B cell (primary cell): Measurements from ENCODE around the gene STH. TPM values are rescaled to one million over a fixed set of nuclear protein-coding genes. Genes with fewer than 3 reads are reported as not detected.

ENCODE experiments used
- ATAC-seq: fragments of 200-7000 bp; cut with Tn5 transposase; one replicate; pipeline ENCODE4 v1.10.0; 2021; ENCODE audit warnings: low read depth, mild to moderate bottlenecking, moderate number of reproducible peaks, moderate library complexity
- CTCF ChIA-PET: fragments of 350-600 bp; sonication (Branson Sonifier 250); formaldehyde crosslinking; loops from one replicate; lab custom pipeline; 2021; ENCODE audit warnings: antibody characterized with exemption, inconsistent platforms; lab: Charles Lee
- POLR2A ChIA-PET: fragments of 350-600 bp; sonication (Branson Sonifier 250); formaldehyde crosslinking; loops from one replicate; lab custom pipeline; 2021; ENCODE audit warnings: antibody characterized with exemption; lab: Charles Lee
- DNase-seq: peaks from one replicate; pipeline ENCODE4 v3.0.0; 2013
- H2AFZ ChIP-seq: 2 replicates; pipeline ENCODE4 v1.6.1; 2012; ENCODE audit warnings: mild to moderate bottlenecking, low read depth, low read length; ENCODE audit not compliant: insufficient read depth, poor library complexity, severe bottlenecking
- H3K27ac ChIP-seq, 2 donors: 1 replicate in 1 of 2; 2 replicates in 1 of 2; pipeline ENCODE4 v1.5.1; 2012 to 2013; ENCODE audit warnings: low read length in 2 of 2, mild to moderate bottlenecking in 2 of 2, moderate library complexity in 1 of 2
- H3K27me3 ChIP-seq, 4 experiments: fragments of 200-600 bp in 1 of 4; sonication (generic) in 1 of 4; replicated peaks in 1 of 4; 1 replicate in 2 of 4; 2 replicates in 2 of 4; pipeline versions ENCODE4 v1.6.1 to v1.7.0; 2013 to 2016; ENCODE audit warnings: low read length in 3 of 4, mild to moderate bottlenecking in 2 of 4, mixed read lengths in 1 of 4, moderate library complexity in 1 of 4; ENCODE audit not compliant: insufficient read depth in 4 of 4, control insufficient read depth in 3 of 4; ENCODE audit errors: control extremely low read depth in 1 of 4
- H3K36me3 ChIP-seq, 2 experiments: replicated peaks in 1 of 2; 1 replicate in 1 of 2; 2 replicates in 1 of 2; pipeline versions ENCODE4 v1.6.1 to v1.7.1; 2013; ENCODE audit warnings: low read length in 1 of 2; ENCODE audit not compliant: insufficient read depth in 2 of 2, control insufficient read depth in 1 of 2; ENCODE audit errors: control extremely low read depth in 1 of 2, extremely low read depth in 1 of 2
- H3K4me1 ChIP-seq, 2 donors: fragments of 200-600 bp in 1 of 2; sonication (generic) in 1 of 2; 1 replicate in 1 of 2; 2 replicates in 1 of 2; pipeline versions ENCODE4 v1.5.1 to v1.6.1; 2013 to 2017; ENCODE audit warnings: low read length in 2 of 2; ENCODE audit not compliant: control insufficient read depth in 2 of 2, insufficient read depth in 2 of 2
- H3K4me2 ChIP-seq: replicated peaks from 2 replicates; pipeline ENCODE3; 2012; ENCODE audit warnings: mild to moderate bottlenecking, low read depth, low read length; ENCODE audit not compliant: poor library complexity, severe bottlenecking
- H3K4me3 ChIP-seq, 5 experiments: fragments of 200-600 bp in 1 of 5; sonication (generic) in 1 of 5; 1 replicate in 3 of 5; 2 replicates in 2 of 5; pipeline versions ENCODE4 v1.5.1 to v1.7.0; 2011 to 2016; ENCODE audit warnings: low read length in 4 of 5, mild to moderate bottlenecking in 4 of 5, low read depth in 2 of 5, control low read depth in 1 of 5, moderate library complexity in 1 of 5; ENCODE audit not compliant: insufficient read depth in 1 of 5; ENCODE audit errors: control extremely low read depth in 1 of 5, extremely low read depth in 1 of 5
- H3K79me2 ChIP-seq: fragments of 200-600 bp; sonication (generic); one replicate; pipeline ENCODE4 v1.6.0; 2016; ENCODE audit warnings: low read length; ENCODE audit not compliant: control insufficient read depth, insufficient read depth
- H3K9ac ChIP-seq: fragments of 200-600 bp; sonication (generic); 2 replicates; pipeline ENCODE4 v1.6.1; 2017; ENCODE audit warnings: mild to moderate bottlenecking, low read length, moderate library complexity
- H3K9me3 ChIP-seq, 3 donors: one replicate each; pipeline versions ENCODE4 v1.6.1 to v1.7.1; 2013; ENCODE audit warnings: low read length in 2 of 3; ENCODE audit not compliant: control insufficient read depth in 2 of 3, insufficient read depth in 1 of 3; ENCODE audit errors: control extremely low read depth in 1 of 3
- H4K20me1 ChIP-seq: 2 replicates; pipeline ENCODE4 v1.6.0; 2012; ENCODE audit warnings: mild to moderate bottlenecking, low read length; ENCODE audit not compliant: insufficient read depth, control insufficient read depth, poor library complexity, severe bottlenecking
- H3K27ac Mint-ChIP-seq: one replicate; pipeline ENCODE4 v1.8.0; 2021; ENCODE audit warnings: mixed read lengths
- H3K27me3 Mint-ChIP-seq: one replicate; pipeline ENCODE4 v1.8.0; 2021; ENCODE audit warnings: mixed read lengths
- H3K4me1 Mint-ChIP-seq: one replicate; pipeline ENCODE4 v1.8.0; 2021; ENCODE audit warnings: mixed read lengths
- H3K4me3 Mint-ChIP-seq: one replicate; pipeline ENCODE4 v1.8.0; 2021; ENCODE audit warnings: mixed read lengths
- H3K9me3 Mint-ChIP-seq: one replicate; pipeline ENCODE4 v1.8.0; 2022; ENCODE audit warnings: mixed read lengths; ENCODE audit not compliant: insufficient read depth
- CTCF ChIP-seq: fragments of 200-600 bp; IDR thresholded peaks from one replicate; pipeline ENCODE4 v1.8.0; 2022; ENCODE audit warnings: antibody characterized with exemption, mild to moderate bottlenecking
- EZH2 ChIP-seq: IDR thresholded peaks from 2 replicates; pipeline ENCODE4 v1.6.1; 2012; ENCODE audit warnings: borderline replicate concordance, low read depth, mild to moderate bottlenecking, moderate library complexity, low read length; ENCODE audit not compliant: insufficient read depth, poor library complexity, severe bottlenecking
- WGBS: methylation state at CpG from one replicate; pipeline ENCODE4 v1.1.5; 2013; ENCODE audit warnings: missing lambda C conversion rate; ENCODE audit not compliant: insufficient coverage; 5-methylcytosine and 5-hydroxymethylcytosine counted together
- intact Hi-C: fragments of 100-400 bp; cut with micrococcal nuclease; formaldehyde crosslinking; loops from one replicate; pipeline ENCODE4 v1.10.0; 2022
- polyA plus RNA-seq: library from polyadenylated mRNA; depleted of rRNA; stranded (reverse); fragments of >200 nt; gene quantifications from 2 replicates; pipeline ENCODE4 v1.2.3, GENCODE V29; 2012
- total RNA-seq, 2 donors: library from RNA; stranded (reverse); fragments of 120-200 nt in 1 of 2; gene quantifications; 1 replicate in 1 of 2; 2 replicates in 1 of 2; pipeline versions ENCODE4 v1.2.3 to v1.2.4, GENCODE V29; 2013 to 2022

The STH gene
- total and polyA plus RNA-seq, 2 donors (not counting 1 experiment from before 2014, with no cell fraction given), result not detected

GRCh38 chr17:45960311-45960710 lies 38.7 kb upstream of the STH start:
- no peak overlapping the region for H3K4me2 ChIP-seq
- no peaks in the 10 kb centered on the region for H3K9me3 ChIP-seq
- no peak overlapping the region for H3K27ac Mint-ChIP-seq
- no peak overlapping the region for H3K4me3 Mint-ChIP-seq
- DNase-seq, result no peak
- H4K20me1 ChIP-seq, result no peaks in the 10 kb centered on the region
- no peak overlapping the region for H3K27ac ChIP-seq
- ATAC-seq, result no peak
- H3K4me1 Mint-ChIP-seq, result no peaks in the 10 kb centered on the region
- no peaks in the 10 kb centered on the region for H3K36me3 ChIP-seq
- H3K4me3 ChIP-seq, result no peak overlapping the region
- WGBS, result 92% methylated on average over 2 of the region's 4 CpGs
- TF ChIP-seq CTCF (no peak), EZH2 (no peak)
- CTCF ChIA-PET, result no interaction called here
- intact Hi-C loops, result no loop called here
- no peak overlapping the region for H3K9ac ChIP-seq
- no peaks in the 10 kb centered on the region for H3K9me3 Mint-ChIP-seq
- peaks cover 1% of the 10 kb centered on the region for H3K27me3 Mint-ChIP-seq
- POLR2A ChIA-PET, result no interaction called here
- H3K27me3 ChIP-seq, result peaks cover 0 to 3% (median 0%) of the 10 kb centered on the region in 4 experiments
- H3K4me1 ChIP-seq, result no peaks in the 10 kb centered on the region
- H3K79me2 ChIP-seq, result no peaks in the 10 kb centered on the region
- H2AFZ ChIP-seq, result no peak overlapping the region

DNA sequence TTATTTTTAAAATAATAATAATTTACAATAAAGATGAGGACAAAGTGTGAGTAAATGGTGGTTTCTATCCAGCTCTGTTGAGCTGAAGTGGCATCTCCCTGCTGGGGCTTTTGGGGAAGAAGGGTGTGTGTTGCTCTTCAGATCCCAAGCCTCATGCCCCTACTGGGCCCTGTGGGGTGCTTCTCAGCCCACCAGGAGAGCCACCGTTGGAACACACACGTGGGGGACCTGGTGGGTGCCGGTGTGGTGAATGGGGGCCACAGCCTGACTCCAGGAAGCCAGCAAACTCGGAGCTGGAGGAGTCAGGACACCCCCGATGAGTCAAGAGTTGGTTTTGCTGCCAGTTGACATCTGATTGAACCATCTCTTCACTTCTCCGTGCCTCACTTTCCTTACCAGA lies 37.8 kb upstream of the STH start:
- TF ChIP-seq CTCF (no peak), EZH2 (no peak)
- Histone ChIP-seq H3K27me3 (peaks cover 0 to 3% (median 0%) of the 10 kb centered on the region in 4 experiments), H3K4me2 (no peak overlapping the region), H3K79me2 (no peaks in the 10 kb centered on the region), H3K9me3 (no peaks in the 10 kb centered on the region), H3K4me3 (no peak overlapping the region), H2AFZ (no peak overlapping the region), H3K36me3 (no peaks in the 10 kb centered on the region), H3K27ac (no peak overlapping the region), H3K4me1 (no peaks in the 10 kb centered on the region), H3K9ac (no peak overlapping the region), H4K20me1 (no peaks in the 10 kb centered on the region)
- no peak overlapping the region for H3K27ac Mint-ChIP-seq
- H3K27me3 Mint-ChIP-seq, result peaks cover 7% of the 10 kb centered on the region
- intact Hi-C loops, result no loop called here
- H3K4me3 Mint-ChIP-seq, result no peak overlapping the region
- DNase-seq, result no peak
- H3K9me3 Mint-ChIP-seq, result no peaks in the 10 kb centered on the region
- no peak for ATAC-seq
- CTCF ChIA-PET, result no interaction called here
- H3K4me1 Mint-ChIP-seq, result no peaks in the 10 kb centered on the region
- 79% methylated on average over 6 of the region's 6 CpGs for WGBS
- POLR2A ChIA-PET, result no interaction called here
